ENCODE measurements around the gene ZNF780B.

The ZNF780B gene

DNA sequence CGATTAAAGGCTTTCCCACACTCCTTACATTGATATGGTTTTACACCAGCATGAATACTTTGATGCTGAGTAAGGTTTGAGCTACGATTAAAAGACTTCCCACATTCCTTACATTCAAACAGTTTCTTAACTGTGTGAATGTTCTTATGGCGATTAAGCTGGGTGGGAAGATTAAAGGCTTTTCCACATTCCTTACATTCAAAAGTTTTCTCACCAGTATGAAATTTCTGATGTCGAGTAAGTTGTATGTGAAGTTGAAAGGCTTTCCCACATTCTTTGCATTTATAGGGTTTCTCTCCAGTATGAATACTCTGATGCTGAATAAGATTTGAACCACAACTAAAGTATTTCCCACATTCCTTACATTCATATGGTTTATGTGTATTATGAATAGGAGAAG is 20.0 kb downstream of the ZNF780B start:
- no peaks in the 10 kb centered on the region for H3K36me3 ChIP-seq (ENCODE audit: insufficient read depth)
- TF ChIP-seq, protein P1, sequence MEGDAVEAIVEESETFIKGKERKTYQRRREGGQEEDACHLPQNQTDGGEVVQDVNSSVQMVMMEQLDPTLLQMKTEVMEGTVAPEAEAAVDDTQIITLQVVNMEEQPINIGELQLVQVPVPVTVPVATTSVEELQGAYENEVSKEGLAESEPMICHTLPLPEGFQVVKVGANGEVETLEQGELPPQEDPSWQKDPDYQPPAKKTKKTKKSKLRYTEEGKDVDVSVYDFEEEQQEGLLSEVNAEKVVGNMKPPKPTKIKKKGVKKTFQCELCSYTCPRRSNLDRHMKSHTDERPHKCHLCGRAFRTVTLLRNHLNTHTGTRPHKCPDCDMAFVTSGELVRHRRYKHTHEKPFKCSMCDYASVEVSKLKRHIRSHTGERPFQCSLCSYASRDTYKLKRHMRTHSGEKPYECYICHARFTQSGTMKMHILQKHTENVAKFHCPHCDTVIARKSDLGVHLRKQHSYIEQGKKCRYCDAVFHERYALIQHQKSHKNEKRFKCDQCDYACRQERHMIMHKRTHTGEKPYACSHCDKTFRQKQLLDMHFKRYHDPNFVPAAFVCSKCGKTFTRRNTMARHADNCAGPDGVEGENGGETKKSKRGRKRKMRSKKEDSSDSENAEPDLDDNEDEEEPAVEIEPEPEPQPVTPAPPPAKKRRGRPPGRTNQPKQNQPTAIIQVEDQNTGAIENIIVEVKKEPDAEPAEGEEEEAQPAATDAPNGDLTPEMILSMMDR (conservative IDR thresholded peaks at IDR 0.05; ENCODE audit: low read depth, low read length) = no peak

DNA sequence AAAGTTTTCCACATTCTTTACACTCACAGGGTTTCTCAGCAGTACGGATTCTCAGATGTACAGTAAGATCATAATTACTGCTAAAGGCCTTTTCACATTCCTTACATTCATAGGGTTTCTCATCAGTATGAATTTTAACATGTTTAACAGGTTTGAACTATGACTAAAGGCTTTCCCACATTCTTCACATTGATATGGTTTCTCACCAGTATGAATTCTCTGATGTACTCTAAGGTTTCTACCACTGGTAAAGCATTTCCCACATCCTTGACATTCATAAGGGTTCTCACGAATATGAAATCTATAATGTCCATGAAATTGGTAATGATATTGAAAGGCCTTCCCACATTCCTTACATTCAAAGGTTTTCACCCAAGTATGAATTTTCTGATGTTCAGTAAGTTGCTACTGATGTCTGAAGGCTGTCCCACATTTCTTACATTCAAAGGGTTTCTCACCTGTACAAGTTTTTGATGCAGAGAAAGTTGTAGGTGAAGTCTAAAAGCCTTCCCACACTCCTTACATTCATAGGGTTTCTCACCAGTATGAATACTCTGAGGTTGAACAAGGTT is 22.0 kb downstream of the ZNF780B start:
- Histone ChIP-seq H3K79me2 (ENCODE audit: insufficient read depth, low read depth) (no peaks in the 10 kb centered on the region), H3K9ac (no peak overlapping the region), H3K27ac (no peak overlapping the region), H3K4me2 (no peak overlapping the region), H3K27me3 (ENCODE audit: insufficient read depth, low read depth) (no peaks in the 10 kb centered on the region), H2AFZ (ENCODE audit: low read depth) (no peak overlapping the region), H3K4me1 (ENCODE audit: low read depth, poor library complexity, severe bottlenecking) (no peaks in the 10 kb centered on the region), H3K36me3 (ENCODE audit: insufficient read depth) (no peaks in the 10 kb centered on the region), H3K4me3 (IDR thresholded peaks at IDR 0.05; ENCODE audit: insufficient read depth, low read depth, low read length) (no peak overlapping the region), H4K20me1 (ENCODE audit: insufficient read depth) (no peaks in the 10 kb centered on the region)
- TF ChIP-seq, protein P1 (conservative IDR thresholded peaks at IDR 0.05; ENCODE audit: low read depth, low read length) = no peak

More for the DNA sequence above, 20.0 kb downstream of the ZNF780B start:
- no peaks in the 10 kb centered on the region for H3K4me1 ChIP-seq (ENCODE audit: low read depth, poor library complexity, severe bottlenecking)
- H3K4me3 ChIP-seq (IDR thresholded peaks at IDR 0.05; ENCODE audit: insufficient read depth, low read depth, low read length) = no peak overlapping the region
- H3K9ac ChIP-seq = no peak overlapping the region
- H3K27ac ChIP-seq = no peak overlapping the region
- no peaks in the 10 kb centered on the region for H3K27me3 ChIP-seq (ENCODE audit: insufficient read depth, low read depth)
- no peaks in the 10 kb centered on the region for H4K20me1 ChIP-seq (ENCODE audit: insufficient read depth)
- no peak overlapping the region for H3K4me2 ChIP-seq
- H3K79me2 ChIP-seq (ENCODE audit: insufficient read depth, low read depth) = no peaks in the 10 kb centered on the region
- H2AFZ ChIP-seq (ENCODE audit: low read depth) = no peak overlapping the region

DNA sequence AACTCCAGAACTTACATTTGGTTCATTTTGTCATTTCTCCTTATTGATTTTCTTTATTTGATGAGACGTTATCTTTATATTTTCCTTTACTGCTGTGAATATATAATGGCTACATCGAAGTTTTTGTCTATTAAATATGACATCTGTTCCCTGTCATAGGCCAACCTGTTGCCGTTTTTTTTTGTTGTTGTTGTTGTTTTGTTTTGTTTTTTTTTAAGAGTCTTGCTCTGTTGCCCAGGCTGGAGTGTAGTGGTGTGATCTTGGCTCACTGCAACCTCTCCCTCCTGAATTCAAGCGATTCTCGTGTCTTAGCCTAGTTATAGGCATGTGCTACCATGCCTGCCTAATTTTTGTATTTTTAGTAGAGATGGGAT is 29.4 kb downstream of the ZNF780B start:
- no peaks in the 10 kb centered on the region for H3K27me3 ChIP-seq (ENCODE audit: insufficient read depth, low read depth)
- H3K4me1 ChIP-seq (ENCODE audit: low read depth, poor library complexity, severe bottlenecking) = no peaks in the 10 kb centered on the region
- TF ChIP-seq, protein P1 (conservative IDR thresholded peaks at IDR 0.05; ENCODE audit: low read depth, low read length) = no peak
- H3K4me3 ChIP-seq (IDR thresholded peaks at IDR 0.05; ENCODE audit: insufficient read depth, low read depth, low read length) = no peak overlapping the region
- no peak overlapping the region for H3K4me2 ChIP-seq
- no peaks in the 10 kb centered on the region for H3K79me2 ChIP-seq (ENCODE audit: insufficient read depth, low read depth)
- H3K36me3 ChIP-seq (ENCODE audit: insufficient read depth) = no peaks in the 10 kb centered on the region
- H3K9ac ChIP-seq = no peak overlapping the region
- H3K27ac ChIP-seq = no peak overlapping the region
- H4K20me1 ChIP-seq (ENCODE audit: insufficient read depth) = no peaks in the 10 kb centered on the region
- no peak overlapping the region for H2AFZ ChIP-seq (ENCODE audit: low read depth)

DNA sequence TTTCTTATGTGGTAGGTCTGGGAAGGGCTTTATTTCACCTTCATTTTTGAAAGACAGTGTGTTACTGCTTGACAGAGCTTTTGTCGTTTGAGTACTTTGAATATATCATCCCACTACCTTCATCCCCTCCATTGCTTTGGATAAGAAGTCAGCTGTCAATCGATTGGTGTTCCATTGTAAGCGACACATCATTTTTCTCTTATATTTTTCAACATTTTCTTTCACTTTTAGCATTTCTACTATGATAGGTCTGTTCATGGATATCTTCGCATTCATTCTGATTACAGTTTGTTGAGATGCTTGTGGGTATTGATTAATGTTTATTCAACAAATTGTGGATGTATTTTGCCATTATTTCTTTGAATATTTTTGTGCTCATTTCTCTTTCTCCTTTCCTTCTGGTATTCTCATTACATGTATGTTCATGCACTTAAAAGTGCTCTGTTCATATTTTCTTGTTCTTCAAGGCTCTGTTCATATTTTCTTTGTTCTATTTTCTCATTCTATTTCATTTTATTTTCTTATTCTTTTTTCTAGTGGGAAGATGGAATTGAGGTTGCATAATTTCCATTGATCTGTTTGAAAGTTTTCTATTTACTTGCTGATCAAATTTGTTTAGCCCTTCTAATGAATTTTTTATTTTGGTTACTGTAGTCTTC is 30.0 kb downstream of the ZNF780B start:
- TF ChIP-seq, protein P1 (conservative IDR thresholded peaks at IDR 0.05; ENCODE audit: low read depth, low read length) = no peak
- Histone ChIP-seq H2AFZ (ENCODE audit: low read depth) (no peak overlapping the region), H3K4me3 (IDR thresholded peaks at IDR 0.05; ENCODE audit: insufficient read depth, low read depth, low read length) (no peak overlapping the region), H3K27ac (no peak overlapping the region), H3K36me3 (ENCODE audit: insufficient read depth) (no peaks in the 10 kb centered on the region), H3K79me2 (ENCODE audit: insufficient read depth, low read depth) (no peaks in the 10 kb centered on the region), H3K4me2 (no peak overlapping the region), H3K9ac (no peak overlapping the region), H3K27me3 (ENCODE audit: insufficient read depth, low read depth) (no peaks in the 10 kb centered on the region), H3K4me1 (ENCODE audit: low read depth, poor library complexity, severe bottlenecking) (no peaks in the 10 kb centered on the region), H4K20me1 (ENCODE audit: insufficient read depth) (no peaks in the 10 kb centered on the region)
